OCI-LY3 (cell line): Measurements from ENCODE around the gene CNRIP1.

Experiments
- CTCF ChIP-seq: fragments of 200-600, 300-600 bp; sonication (generic); IDR thresholded peaks from 2 replicates; pipeline ENCODE4 v1.5.1; 2014; ENCODE audit warnings: antibody characterized with exemption, low read length, low read depth
- EZH2phosphoT487 ChIP-seq: fragments of 200-600 bp; shearing (Covaris generic); IDR thresholded peaks from 2 replicates; pipeline ENCODE4 v1.6.1; 2018; ENCODE audit warnings: antibody characterized with exemption, mixed run types, low read depth

- TF ChIP-seq CTCF (peak; percentile 35; the same call in 1 of the 2 replicates), EZH2phosphoT487 (no peak)
Observed at GRCh38 chr2:68359889-68360288, 40.1 kb upstream of the CNRIP1 start.
